Skin of body (tissue), 2 donors: ENCODE measurements around the gene L3MBTL1. TPM values are rescaled to one million over a fixed set of nuclear protein-coding genes. Genes with fewer than 3 reads are reported as not detected.
"Not testable (repeated sequence)": the region's sequence is repeated elsewhere in the genome, so short reads cannot be mapped to it uniquely, and the experiment has no call there.

ENCODE experiments used
- DNase-seq: peaks from one replicate; lab custom pipeline; 2025; lab: John Stamatoyannopoulos, UW
- total RNA-seq: library from RNA; depleted of rRNA; stranded (reverse); fragments of >200 nt; gene quantifications from one replicate; pipeline ENCODE4 v1.2.3, GENCODE V29; 2014

L3MBTL1 gene
- total RNA-seq, 1 donor from 2014 or later, result 10.1 TPM

DNA sequence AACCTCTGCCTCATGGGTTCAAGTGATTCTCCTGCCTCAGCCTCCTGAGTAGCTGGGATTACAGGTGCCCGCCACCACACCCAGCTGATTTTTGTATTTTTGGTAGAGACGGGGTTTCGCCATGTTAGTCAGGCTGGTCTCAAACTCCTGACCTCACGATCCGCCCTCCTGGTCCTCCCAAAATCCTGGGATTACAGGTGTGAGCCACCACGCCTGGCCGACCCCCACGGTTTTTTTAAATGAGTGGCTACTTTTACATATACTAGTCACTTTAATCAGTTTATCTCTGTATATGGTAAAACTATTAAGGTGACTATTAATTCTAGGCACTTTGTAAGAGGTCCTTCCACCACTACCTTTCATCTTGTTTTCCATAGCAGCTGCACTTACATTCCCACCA lies 5.5 kb upstream of the L3MBTL1 start:
- not testable (repeated sequence) for DNase-seq

DNA sequence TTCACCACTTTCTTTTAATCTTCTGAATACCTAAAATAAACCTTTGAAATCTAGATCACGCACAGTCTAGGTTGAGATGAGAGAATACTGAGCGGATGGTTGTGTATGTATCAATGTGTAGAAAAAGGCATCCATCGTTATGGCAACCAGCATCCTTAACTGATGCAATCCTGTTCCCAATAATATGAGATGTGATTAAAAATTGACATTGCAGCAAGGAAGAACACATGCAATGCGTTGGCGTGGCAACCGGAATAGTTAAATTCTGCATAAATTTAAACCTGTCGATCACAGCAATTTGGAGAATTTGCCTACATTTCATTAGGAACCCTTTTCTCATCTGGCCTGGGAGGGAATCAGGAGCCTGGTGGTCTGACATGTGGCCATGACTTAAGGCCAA lies 1.3 kb upstream of the L3MBTL1 start:
- DNase-seq, result no peak

DNA sequence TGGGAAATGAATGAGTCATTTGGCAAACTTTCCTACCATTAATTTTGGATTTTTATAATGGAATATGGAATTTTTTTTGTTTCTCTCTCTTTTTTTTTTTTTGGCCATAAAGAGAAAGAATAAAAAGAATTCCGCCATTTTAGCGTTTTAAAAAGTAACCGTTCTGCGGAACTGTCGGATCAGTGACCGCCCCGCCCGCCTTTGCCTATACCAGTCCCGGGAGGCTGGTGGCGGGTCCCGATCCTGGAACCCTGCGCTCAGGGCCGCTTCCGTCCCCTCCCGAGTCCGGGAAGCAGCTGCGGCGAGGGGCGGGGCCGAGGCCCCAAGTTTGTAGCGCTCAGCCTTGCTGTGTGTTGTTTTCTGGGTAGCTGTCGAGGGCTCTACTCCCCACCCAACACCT lies 609 bp downstream of the L3MBTL1 start:
- DNase-seq, result no peak

DNA sequence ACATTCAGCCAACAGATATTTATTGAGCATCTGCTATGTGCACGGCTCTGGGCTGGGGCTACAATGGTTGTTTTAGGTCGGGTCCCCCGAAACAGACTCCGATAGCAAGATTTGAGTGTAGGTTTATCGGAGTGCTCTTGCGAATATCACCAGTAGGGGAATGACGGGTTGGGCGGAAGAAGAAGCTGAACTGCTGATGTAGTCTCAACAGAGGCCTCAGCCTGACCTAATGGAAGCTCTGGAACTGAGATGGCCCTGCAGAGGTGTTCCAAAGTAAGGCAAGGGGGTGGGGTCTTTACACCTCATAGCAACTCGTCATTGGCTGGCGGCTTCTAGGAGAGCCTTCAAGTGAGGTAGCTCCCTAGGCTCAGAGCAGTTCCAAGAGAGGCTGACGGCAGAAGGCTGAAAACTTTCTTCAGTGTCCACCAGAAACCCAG lies 1.1 kb downstream of the L3MBTL1 start:
- no peak for DNase-seq

DNA sequence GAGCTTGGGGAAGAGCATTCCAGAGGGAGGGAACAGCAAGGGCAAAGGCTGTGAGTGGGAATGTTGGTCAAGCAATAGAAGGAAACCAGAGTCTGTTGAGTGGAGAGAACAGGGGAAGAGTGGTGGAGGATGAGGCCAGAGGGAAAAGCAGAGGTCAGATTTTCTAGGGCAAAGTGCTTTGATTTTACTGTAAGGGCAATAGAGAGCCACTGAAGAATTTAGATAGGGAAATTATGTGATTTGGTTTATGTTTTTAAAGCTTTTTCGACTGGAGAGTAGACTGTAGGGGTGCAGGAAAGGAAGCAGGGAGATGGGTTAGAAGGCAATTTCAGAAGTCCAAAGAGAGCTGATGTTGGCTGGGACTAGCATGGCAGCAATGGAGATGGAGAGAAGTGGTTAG lies 4.4 kb downstream of the L3MBTL1 start:
- DNase-seq, result no peak

DNA sequence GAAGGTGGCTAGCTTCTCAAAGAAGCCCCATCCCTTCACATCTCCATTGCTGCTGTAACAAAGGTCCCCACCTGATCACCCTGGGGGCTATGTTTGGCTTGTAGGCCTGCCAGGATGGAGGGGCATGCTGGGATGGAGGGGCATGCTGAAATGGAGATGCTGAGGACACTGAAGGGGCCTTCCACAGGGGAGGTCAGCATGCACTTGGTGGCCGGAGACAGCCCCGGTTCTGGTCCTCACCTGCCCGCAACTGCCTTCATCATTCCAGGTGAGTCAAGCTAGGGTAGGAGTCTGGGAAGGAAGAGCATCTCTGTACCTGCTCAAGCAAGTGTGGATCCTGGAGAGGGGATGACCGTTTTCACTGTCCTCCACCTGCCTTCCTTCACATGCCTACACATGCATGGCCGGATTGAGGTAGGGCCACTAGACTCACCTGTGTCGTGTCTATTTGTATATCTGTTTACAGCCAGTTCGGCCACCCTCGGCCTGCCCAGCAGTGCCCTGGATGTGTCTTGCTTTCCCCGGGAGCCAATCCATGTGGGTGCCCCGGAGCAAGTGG lies 6.0 kb downstream of the L3MBTL1 start:
- DNase-seq, result no peak

DNA sequence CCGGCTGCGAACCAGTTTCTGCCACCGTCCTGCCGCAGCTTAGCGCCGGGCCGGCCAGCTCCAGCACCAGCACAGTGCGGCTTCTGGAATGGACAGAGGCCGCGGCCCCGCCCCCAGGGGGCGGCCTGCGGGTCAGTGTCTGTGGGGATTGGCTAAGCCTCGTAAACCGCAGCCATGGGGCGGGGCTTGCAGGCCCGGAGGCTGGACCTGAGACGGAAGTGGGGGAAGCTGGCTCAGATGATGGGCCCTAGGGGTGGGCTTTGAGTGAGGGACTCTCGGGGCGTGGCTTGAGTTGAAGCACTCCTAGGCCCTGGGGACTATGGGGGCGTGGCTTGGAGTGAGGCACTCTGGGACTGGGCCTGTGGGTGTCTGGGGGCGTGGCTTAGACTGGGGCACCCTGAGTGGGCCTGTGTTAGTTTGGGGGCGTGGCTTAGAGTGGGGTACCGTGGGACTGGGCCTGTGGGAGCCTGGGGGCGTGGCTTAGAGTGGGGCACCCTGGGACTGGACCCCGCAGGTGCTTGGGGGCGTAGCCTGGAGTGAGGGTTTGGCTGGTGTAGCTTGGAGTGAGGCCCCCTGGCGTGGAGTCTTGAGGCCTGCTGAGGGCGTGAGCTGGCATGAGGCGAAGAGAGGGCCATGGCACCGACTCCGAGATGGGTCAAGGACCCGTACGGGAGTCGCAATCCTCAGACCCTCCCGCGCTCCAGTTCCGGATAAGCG lies 6.6 kb downstream of the L3MBTL1 start:
- DNase-seq, result peak; percentile 93

DNA sequence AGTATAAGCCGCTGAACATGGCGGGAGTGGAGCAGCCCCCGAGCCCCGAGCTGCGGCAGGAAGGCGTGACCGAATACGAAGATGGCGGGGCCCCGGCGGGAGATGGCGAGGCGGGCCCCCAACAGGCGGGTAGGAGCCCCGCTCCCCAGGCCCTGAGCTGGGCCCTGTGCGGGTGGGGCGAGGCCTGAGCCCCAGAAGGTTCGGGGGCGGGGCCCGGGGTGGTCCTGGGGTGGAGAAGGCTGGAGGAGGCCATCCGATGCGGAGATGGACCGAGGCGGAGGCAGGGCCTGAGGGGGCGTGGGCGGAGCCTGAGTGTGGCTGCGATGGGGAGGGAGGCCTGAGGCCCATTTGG lies 7.1 kb downstream of the L3MBTL1 start:
- no peak for DNase-seq

DNA sequence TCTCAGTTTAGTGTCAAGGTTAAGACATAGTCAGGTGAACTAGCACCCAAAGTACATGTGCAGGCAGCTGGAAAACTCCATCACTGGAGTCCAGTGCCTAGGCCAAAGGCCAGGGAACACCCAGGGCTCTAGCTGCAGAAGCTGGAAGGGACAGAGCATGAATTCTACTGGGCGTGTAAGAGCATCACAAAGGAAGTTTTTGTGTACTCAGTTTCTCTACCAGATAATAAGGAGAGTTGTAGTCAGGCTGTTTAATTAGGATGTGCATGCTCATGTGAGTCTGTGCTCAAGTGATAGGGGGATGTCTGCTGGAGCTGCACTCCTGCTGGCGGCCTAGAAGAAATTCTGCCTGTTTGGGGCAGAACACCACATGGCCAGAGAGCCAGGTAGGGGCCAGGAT lies 8.1 kb downstream of the L3MBTL1 start:
- DNase-seq, result no peak

DNA sequence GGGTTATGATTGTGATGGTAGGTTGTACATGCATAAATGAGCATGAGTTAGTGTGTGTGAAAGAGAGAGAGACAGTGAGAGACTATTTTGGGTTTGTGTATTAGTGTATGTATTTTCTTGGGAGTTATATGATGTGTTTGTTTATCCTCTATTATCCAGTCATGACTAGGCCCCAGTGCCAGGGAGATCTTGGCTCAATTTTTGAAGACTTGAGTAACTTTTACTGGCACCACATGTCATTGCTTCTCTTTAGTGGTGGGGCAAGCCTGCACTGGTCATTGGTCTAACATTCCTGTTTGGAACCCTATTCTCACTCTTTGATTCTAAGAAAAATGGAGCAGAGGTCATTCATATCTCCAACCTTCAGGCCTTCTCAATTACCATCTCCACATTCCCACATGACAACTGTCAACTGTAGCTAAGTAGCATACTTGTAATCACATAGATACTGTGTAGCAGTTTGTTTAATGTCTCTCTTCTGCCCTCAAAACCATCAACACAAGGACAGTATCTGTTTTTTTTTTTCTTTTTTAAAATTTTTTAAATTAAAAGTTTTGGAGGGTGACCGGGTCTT lies 8.8 kb downstream of the L3MBTL1 start:
- no peak for DNase-seq

DNA sequence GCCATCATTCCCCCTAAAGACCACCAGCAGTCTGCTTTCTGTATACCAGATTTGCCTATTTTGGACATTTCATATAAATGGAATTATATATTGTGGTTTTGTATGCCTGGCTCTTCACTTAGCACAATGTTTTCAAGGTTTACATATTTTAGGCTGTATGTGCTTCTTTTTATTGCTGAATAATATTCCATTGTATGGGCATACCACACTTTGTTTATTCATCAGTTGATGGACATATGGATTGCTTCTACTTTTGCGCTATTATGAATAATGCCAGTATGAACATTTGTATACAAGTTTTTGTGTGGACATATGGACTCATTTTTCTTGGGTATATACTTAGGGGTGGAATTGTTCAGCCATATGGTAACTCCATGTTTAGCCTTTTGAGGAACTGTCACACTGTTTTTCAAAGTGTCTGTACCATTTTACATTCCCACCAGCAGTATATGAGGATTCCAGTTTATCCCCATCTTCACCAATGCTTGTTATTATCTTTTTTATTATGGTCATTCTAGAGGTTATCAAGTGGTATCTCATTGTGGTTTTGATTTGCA lies 12.7 kb downstream of the L3MBTL1 start:
- DNase-seq, result no peak

DNA sequence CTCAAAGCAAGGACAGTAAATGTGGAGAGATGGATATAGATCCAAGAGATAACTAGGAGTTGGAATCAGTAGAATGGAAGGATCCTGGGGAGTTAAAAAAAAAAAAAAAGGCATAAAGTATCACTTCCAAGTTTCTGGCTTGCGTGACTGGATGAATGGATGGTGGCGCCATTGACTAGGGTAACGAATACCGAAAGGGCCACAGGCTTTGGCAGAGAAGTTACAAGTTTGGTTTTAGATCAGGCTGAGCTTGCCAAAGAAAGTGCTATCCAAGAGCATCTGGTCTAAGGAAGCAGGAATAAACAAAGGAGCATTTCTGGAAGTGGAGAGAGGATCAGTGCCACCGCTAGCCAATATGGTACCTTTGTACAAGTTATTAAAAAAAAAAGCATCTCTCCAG lies 17.5 kb downstream of the L3MBTL1 start:
- DNase-seq, result no peak

DNA sequence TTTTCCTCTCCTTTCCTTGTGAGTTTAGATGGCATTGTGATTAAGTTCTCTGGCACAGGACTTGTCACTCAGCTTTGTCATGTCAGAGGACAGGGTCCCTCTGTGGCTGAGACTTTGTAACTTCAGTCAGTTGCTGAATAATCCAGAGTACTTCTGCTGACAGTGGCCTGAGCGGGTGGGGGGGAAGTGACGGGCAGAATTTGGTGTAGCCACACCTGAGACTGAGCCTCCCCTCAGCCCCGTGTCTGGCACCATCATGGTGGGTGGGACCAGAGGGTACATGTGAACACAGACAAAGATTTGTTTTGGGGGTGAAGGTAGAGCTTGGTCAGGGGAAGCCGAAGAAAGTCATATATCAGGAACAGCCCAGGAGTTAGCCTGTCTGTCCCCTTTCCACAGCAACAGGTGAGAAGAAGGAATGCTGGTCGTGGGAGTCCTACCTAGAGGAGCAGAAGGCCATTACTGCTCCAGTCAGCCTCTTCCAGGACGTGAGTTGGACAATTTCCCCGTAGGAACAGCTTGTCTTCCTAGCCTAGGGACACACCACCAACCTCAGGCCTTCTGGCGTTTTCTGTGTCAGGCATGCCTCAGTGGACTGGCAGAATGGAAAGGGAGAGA lies 20.9 kb downstream of the L3MBTL1 start:
- no peak for DNase-seq

DNA sequence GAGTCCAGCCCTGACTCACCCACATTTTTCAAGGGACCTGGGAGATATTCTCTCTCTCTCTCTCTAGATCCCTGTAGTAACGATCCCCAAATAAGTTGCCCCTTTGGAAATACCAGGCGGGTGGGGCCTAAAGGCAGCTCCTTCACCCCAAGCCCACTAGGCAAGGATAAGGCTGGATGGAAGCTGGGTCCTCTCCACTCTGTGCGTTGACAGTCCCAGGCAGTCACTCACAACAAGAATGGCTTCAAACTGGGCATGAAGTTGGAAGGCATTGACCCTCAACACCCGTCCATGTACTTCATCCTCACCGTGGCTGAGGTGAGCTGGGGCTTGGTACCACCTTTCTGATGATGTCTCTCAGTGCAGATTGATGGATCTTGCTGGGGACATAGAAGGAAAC lies 21.6 kb downstream of the L3MBTL1 start:
- no peak for DNase-seq

DNA sequence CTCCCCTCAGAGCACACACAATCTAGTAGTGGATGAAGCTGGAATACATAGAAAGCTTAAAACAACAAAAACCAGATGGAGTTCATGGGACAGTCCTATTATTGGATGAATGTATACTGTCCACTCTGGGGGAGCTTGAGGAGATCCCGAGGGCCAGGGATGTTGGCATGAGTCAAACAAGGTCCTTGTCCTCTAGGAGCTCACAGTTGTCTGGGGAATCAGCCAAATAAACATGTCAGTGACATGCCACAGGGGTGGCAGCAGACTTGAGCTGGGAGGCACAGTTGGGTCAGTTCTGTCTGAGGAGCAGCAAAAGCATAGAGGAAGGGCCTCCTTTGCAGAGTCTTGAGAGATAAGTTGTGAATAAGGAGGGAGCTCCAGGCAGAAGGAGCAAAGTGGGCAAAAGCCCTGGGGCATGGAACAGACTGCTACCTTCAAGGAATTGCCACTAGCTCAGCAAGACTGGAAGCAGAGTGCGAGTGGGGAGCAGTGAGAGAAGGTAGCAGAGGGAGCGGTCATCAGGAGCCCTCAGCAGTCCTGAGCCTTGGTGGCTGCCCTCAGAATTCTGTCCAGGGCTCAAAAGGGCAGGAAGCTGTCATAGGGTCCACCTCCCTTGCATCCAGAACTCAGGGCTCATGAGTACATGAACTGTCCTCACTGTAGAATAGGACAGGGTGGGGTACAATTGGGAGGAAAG lies 22.1 kb downstream of the L3MBTL1 start:
- DNase-seq, result no peak

DNA sequence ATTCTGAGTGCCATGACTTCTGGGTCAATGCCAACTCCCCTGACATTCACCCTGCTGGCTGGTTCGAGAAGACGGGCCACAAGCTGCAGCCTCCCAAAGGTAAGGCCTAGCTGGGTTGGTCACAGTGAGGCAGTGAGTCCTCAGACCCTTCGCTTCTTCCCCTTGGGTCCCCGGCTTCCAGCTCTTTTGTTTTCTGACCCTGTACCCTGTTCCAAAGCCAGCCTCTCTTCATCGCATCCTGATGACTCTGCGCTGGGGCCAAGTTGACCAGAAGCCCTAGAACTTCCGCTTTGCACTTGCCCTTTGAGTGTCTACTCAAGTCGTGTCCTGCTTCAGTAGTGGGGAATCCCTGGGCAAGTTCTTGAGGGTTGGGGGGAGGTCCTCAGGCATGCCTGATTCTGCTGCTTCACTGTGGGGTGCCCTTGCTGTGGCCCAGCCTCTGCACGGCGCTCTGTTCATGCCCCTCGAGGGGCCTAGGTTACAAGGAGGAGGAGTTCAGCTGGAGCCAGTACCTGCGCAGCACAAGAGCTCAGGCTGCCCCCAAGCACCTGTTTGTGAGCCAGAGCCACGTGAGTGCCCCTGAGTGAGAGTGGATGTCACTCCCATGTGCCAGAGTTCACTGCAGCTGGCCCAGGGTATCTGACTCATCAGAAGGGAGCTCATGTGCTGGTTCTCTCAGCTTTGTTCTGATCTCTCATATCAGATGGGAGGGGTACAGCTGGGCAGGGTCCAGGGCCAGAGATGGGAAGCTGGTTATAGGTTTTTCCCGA lies 23.0 kb downstream of the L3MBTL1 start:
- DNase-seq, result no peak

DNA sequence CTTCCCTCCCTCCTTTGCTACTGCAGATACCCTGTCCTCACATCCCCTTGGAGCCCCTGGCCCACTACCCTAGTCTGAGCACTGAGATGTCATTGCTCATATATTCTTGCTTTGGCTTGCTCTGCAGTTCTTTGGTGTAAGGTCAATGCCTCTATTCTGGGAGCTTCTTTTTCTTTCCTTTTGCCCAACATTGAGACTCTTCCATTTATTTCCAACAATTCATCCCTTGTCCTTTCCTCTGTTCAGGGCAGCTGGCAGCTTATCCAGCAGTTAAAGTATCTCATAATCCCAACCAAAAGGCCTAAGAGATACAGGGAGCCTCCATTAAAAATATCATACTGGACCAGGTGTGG lies 23.6 kb downstream of the L3MBTL1 start:
- DNase-seq, result no peak

DNA sequence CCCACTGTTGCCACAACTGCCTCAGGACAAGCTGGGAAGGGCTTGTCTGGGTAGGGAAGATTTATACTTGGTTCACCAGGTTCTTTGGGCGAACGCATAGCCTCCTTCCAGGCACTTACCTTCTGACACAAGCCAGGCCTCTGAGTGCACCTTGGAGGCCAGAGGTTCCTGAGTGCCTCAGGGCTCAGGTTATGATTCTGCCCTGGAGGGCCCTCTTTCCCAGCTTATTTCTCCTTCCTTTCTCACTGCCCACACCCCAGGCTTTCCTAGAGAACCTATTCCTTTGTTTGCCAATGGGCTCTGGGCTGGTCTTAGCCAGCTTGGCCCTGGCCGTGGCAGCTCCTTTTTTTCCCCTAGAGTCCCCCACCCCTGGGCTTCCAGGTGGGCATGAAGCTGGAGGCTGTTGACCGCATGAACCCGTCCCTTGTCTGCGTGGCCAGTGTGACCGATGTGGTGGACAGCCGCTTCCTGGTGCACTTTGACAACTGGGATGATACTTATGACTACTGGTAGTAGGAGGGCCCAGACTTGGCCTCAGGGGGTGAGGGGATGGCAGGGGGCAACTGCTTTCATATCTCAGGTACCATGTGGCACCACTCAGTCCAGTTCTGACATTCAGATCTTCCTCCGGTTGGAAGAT lies 25.0 kb downstream of the L3MBTL1 start:
- no peak for DNase-seq

DNA sequence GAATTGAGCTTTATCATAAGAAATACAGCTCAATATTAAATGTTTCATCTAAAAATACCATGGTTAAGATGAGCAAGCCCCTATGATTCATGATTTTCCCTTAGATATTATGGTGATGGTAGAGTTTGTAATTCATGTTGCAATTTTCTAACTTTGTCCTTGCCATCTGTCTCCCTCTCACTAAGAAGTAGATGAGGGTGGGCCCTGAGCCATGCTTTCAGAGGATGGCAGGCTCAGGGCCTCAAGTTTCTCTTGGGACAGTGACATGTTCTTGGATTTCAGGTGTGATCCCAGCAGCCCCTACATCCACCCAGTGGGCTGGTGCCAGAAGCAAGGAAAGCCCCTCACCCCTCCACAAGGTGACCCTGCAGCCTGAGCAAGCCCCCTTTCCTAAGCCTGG lies 25.6 kb downstream of the L3MBTL1 start:
- no peak for DNase-seq

DNA sequence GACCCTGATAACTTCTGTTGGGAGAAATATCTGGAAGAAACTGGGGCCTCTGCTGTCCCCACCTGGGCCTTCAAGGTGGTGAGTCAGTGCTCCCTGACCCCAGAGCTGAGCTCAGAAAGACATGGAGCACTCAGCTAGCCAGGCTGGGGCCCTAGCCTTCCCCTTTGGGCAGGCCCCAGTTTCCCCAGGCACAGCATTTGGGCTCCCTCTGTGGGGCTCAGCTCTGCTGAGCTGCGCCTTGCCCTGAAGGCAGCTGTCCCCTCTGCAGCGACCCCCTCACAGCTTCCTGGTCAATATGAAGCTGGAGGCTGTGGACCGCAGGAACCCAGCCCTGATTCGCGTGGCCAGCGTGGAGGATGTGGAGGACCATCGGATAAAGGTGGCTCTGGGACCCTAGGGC lies 26.5 kb downstream of the L3MBTL1 start:
- DNase-seq, result no peak
